DOHH2 (cell line): ENCODE results near the gene ZFR.

Experiments
- EZH2phosphoT487 ChIP-seq: fragments of 200-600 bp; sonication (generic); IDR thresholded peaks from 2 replicates; pipeline ENCODE4 v1.6.1; 2017; ENCODE audit warnings: borderline replicate concordance, mild to moderate bottlenecking, antibody characterized with exemption, low read length, moderate library complexity, mixed read lengths
- TF ChIP-seq, protein P1 (sequence below): fragments of 200-600 bp; sonication (generic); IDR thresholded peaks from one replicate; pipeline ENCODE4 v1.5.1; 2014; ENCODE audit warnings: antibody characterized with exemption, mild to moderate bottlenecking, low read depth, low read length; ENCODE audit not compliant: poor library complexity, severe bottlenecking

- TF ChIP-seq, protein P1, sequence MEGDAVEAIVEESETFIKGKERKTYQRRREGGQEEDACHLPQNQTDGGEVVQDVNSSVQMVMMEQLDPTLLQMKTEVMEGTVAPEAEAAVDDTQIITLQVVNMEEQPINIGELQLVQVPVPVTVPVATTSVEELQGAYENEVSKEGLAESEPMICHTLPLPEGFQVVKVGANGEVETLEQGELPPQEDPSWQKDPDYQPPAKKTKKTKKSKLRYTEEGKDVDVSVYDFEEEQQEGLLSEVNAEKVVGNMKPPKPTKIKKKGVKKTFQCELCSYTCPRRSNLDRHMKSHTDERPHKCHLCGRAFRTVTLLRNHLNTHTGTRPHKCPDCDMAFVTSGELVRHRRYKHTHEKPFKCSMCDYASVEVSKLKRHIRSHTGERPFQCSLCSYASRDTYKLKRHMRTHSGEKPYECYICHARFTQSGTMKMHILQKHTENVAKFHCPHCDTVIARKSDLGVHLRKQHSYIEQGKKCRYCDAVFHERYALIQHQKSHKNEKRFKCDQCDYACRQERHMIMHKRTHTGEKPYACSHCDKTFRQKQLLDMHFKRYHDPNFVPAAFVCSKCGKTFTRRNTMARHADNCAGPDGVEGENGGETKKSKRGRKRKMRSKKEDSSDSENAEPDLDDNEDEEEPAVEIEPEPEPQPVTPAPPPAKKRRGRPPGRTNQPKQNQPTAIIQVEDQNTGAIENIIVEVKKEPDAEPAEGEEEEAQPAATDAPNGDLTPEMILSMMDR, result no peak
- TF ChIP-seq EZH2phosphoT487, result no peak
These were observed 65.1 kb downstream of the ZFR start for GRCh38 chr5:32379421-32379820.
